Mesendoderm (in vitro differentiated cells): ENCODE measurements around the gene PILRA.

Experiments used
- DNase-seq: peaks from one replicate; pipeline ENCODE4 v3.0.0; 2013
- H2AK5ac ChIP-seq: 2 replicates; pipeline ENCODE4 v1.6.1; 2013; ENCODE audit warnings: low read length, inconsistent platforms
- H2BK120ac ChIP-seq: 2 replicates; pipeline ENCODE4 v1.6.1; 2013; ENCODE audit warnings: low read depth, mild to moderate bottlenecking, low read length, moderate library complexity, mixed read lengths
- H2BK15ac ChIP-seq: replicated peaks from 2 replicates; pipeline ENCODE4 v1.6.1; 2013; ENCODE audit warnings: low read depth, mild to moderate bottlenecking, moderate library complexity
- H2BK5ac ChIP-seq: 2 replicates; pipeline ENCODE4 v1.6.1; 2013; ENCODE audit warnings: low read length, inconsistent platforms
- H3K18ac ChIP-seq: 2 replicates; pipeline ENCODE4 v1.6.1; 2013; ENCODE audit warnings: mild to moderate bottlenecking, low read length, mixed read lengths
- H3K23ac ChIP-seq: one replicate; pipeline ENCODE4 v1.6.1; 2013; ENCODE audit warnings: low read length
- H3K27ac ChIP-seq: 2 replicates; pipeline ENCODE4 v1.5.1; 2013; ENCODE audit warnings: low read depth, mild to moderate bottlenecking, inconsistent platforms, low read length, moderate library complexity
- H3K27me3 ChIP-seq: 2 replicates; pipeline ENCODE4 v1.6.1; 2013; ENCODE audit warnings: low read length, control low read depth, mild to moderate bottlenecking, inconsistent platforms; ENCODE audit not compliant: insufficient read depth, poor library complexity
- H3K36me3 ChIP-seq: 2 replicates; pipeline ENCODE4 v1.6.1; 2013; ENCODE audit warnings: low read length, inconsistent platforms; ENCODE audit not compliant: control insufficient read depth, insufficient read depth
- H3K4ac ChIP-seq: one replicate; pipeline ENCODE4 v1.6.1; 2013; ENCODE audit warnings: low read depth, mild to moderate bottlenecking, low read length, moderate library complexity
- H3K4me1 ChIP-seq: 2 replicates; pipeline ENCODE4 v1.6.1; 2013; ENCODE audit warnings: low read depth, low read length, inconsistent platforms; ENCODE audit not compliant: control insufficient read depth
- H3K4me2 ChIP-seq: 2 replicates; pipeline ENCODE4 v1.6.1; 2013; ENCODE audit warnings: low read length
- H3K4me3 ChIP-seq: 2 replicates; pipeline ENCODE4 v1.5.1; 2013; ENCODE audit warnings: mild to moderate bottlenecking, low read length
- H3K56ac ChIP-seq: one replicate; pipeline ENCODE4 v1.6.1; 2013; ENCODE audit warnings: low read length
- H3K79me1 ChIP-seq: 2 replicates; pipeline ENCODE4 v1.6.1; 2013; ENCODE audit warnings: low read length, inconsistent platforms
- H3K79me2 ChIP-seq: 2 replicates; pipeline ENCODE4 v1.6.1; 2013; ENCODE audit warnings: mild to moderate bottlenecking, low read length; ENCODE audit not compliant: control insufficient read depth, insufficient read depth
- H3K9ac ChIP-seq: 2 replicates; pipeline ENCODE4 v1.6.1; 2013; ENCODE audit warnings: low read length, inconsistent platforms
- H4K5ac ChIP-seq: one replicate; pipeline ENCODE4 v1.6.1; 2013; ENCODE audit warnings: low read length
- H4K8ac ChIP-seq: one replicate; pipeline ENCODE4 v1.6.1; 2013; ENCODE audit warnings: low read depth, mild to moderate bottlenecking, control low read depth, low read length, moderate library complexity
- WGBS: extraction: QIAGEN DNeasy Blood & Tissue Kit; methylation state at CpG from one replicate; pipeline ENCODE4 v1.1.7; 2013; ENCODE audit warnings: low lambda C conversion rate, missing lambda C conversion rate; ENCODE audit not compliant: insufficient coverage; ENCODE audit errors: extremely low coverage; 5-methylcytosine and 5-hydroxymethylcytosine counted together

PILRA gene

GRCh38 chr7:100400041-100400440 is 26.8 kb downstream of the PILRA start:
- no peak for DNase-seq
- no peak overlapping the region for H3K4me3 ChIP-seq
- H3K36me3 ChIP-seq, result no peaks in the 10 kb centered on the region
- WGBS, result no CpG with 5 or more reads among the region's 3 CpGs
- H4K8ac ChIP-seq, result no peak overlapping the region
- H3K79me1 ChIP-seq, result no peaks in the 10 kb centered on the region
- no peak overlapping the region for H2AK5ac ChIP-seq
- H3K4me1 ChIP-seq, result no peaks in the 10 kb centered on the region
- H3K9ac ChIP-seq, result no peak overlapping the region
- no peak overlapping the region for H3K4me2 ChIP-seq
- H3K79me2 ChIP-seq, result no peaks in the 10 kb centered on the region
- H3K4ac ChIP-seq, result no peak overlapping the region
- no peak overlapping the region for H3K23ac ChIP-seq
- no peaks in the 10 kb centered on the region for H3K27me3 ChIP-seq
- no peak overlapping the region for H3K56ac ChIP-seq
- H2BK5ac ChIP-seq, result no peak overlapping the region
- H2BK15ac ChIP-seq, result no peak overlapping the region
- no peak overlapping the region for H2BK120ac ChIP-seq
- H4K5ac ChIP-seq, result no peak overlapping the region
- H3K18ac ChIP-seq, result no peak overlapping the region
- no peak overlapping the region for H3K27ac ChIP-seq

- no peaks in the 10 kb centered on the region for H3K27me3 ChIP-seq
- no peak overlapping the region for H3K4me3 ChIP-seq
- H3K27ac ChIP-seq, result no peak overlapping the region
- no peaks in the 10 kb centered on the region for H3K36me3 ChIP-seq
- no peak overlapping the region for H2BK120ac ChIP-seq
- no peak overlapping the region for H3K9ac ChIP-seq
- H3K79me2 ChIP-seq, result no peaks in the 10 kb centered on the region
- H2BK5ac ChIP-seq, result no peak overlapping the region
- H2AK5ac ChIP-seq, result no peak overlapping the region
- no peak overlapping the region for H3K18ac ChIP-seq
- H4K5ac ChIP-seq, result no peak overlapping the region
- no peak overlapping the region for H3K56ac ChIP-seq
- no peak overlapping the region for H3K4ac ChIP-seq
- no peaks in the 10 kb centered on the region for H3K79me1 ChIP-seq
- no peak overlapping the region for H4K8ac ChIP-seq
- peak; percentile 65 for DNase-seq
- H3K4me2 ChIP-seq, result no peak overlapping the region
- H2BK15ac ChIP-seq, result no peak overlapping the region
- WGBS, result no CpG with 5 or more reads among the region's 11 CpGs
- H3K23ac ChIP-seq, result no peak overlapping the region
- no peaks in the 10 kb centered on the region for H3K4me1 ChIP-seq
Measured at GRCh38 chr7:100400656-100401055, 27.4 kb downstream of the PILRA start.

DNA sequence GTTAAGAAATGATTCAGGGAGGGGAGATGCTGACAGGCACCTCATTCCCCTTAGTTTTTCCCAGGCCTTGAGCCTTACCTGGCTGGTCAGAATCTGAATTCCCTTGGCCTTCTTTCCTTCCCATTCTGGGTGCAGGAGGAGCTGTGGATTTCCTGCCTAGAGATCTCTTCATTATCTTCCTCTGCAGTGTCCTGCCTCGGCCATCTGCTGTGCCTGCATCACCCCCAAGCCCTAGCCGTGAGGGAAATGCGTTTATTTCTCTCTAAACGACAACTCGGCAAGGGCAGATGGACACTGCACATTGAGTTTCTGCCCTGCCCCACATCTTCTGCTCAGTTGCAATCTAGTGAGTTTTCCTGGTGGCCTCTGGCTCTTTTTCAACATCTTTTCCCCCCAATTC is 28.5 kb downstream of the PILRA start:
- no peak overlapping the region for H2BK5ac ChIP-seq
- H3K18ac ChIP-seq, result no peak overlapping the region
- no peak for DNase-seq
- no peak overlapping the region for H2AK5ac ChIP-seq
- no peaks in the 10 kb centered on the region for H3K4me1 ChIP-seq
- H4K8ac ChIP-seq, result no peak overlapping the region
- no peak overlapping the region for H2BK15ac ChIP-seq
- no peaks in the 10 kb centered on the region for H3K79me2 ChIP-seq
- no peak overlapping the region for H4K5ac ChIP-seq
- H3K4me3 ChIP-seq, result no peak overlapping the region
- H3K27ac ChIP-seq, result no peak overlapping the region
- H3K23ac ChIP-seq, result no peak overlapping the region
- H3K27me3 ChIP-seq, result no peaks in the 10 kb centered on the region
- no peak overlapping the region for H3K4me2 ChIP-seq
- H2BK120ac ChIP-seq, result no peak overlapping the region
- no peaks in the 10 kb centered on the region for H3K79me1 ChIP-seq
- no peak overlapping the region for H3K4ac ChIP-seq
- H3K9ac ChIP-seq, result no peak overlapping the region
- no peaks in the 10 kb centered on the region for H3K36me3 ChIP-seq
- no peak overlapping the region for H3K56ac ChIP-seq
- no CpG with 5 or more reads among the region's 5 CpGs for WGBS

DNA sequence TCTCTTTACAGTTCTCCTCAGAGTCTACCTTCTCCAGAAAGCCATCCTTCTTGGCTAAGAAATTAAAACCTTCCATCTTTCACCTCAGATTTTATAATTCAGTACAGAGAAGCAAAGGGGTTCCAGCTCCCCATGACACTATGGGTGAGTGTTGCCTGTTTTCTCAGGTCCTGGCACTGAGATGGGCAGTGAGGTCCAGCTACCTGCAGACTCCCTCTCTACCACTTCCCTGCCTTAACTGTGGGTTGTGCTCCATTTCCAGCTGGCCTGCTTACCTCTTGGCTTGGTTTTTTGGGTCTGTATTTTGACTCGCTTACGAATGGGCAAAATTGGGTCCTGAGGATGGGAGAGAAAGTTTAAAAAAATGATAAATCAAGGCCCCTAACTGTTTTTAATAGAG is 29.0 kb downstream of the PILRA start:
- H3K27me3 ChIP-seq, result no peaks in the 10 kb centered on the region
- H2BK5ac ChIP-seq, result no peak overlapping the region
- no peak overlapping the region for H3K56ac ChIP-seq
- no peak overlapping the region for H4K8ac ChIP-seq
- no peak overlapping the region for H3K18ac ChIP-seq
- no peak overlapping the region for H3K4me3 ChIP-seq
- no peaks in the 10 kb centered on the region for H3K4me1 ChIP-seq
- no peaks in the 10 kb centered on the region for H3K36me3 ChIP-seq
- no peak overlapping the region for H3K4me2 ChIP-seq
- H3K79me2 ChIP-seq, result no peaks in the 10 kb centered on the region
- H4K5ac ChIP-seq, result no peak overlapping the region
- no peak overlapping the region for H2BK120ac ChIP-seq
- H2AK5ac ChIP-seq, result no peak overlapping the region
- no peak overlapping the region for H3K4ac ChIP-seq
- DNase-seq, result no peak
- H2BK15ac ChIP-seq, result no peak overlapping the region
- no peak overlapping the region for H3K23ac ChIP-seq
- no peak overlapping the region for H3K9ac ChIP-seq
- WGBS, result no CpG with 5 or more reads among the region's 2 CpGs
- no peak overlapping the region for H3K27ac ChIP-seq
- H3K79me1 ChIP-seq, result no peaks in the 10 kb centered on the region

- H2BK15ac ChIP-seq, result no peak overlapping the region
- no peaks in the 10 kb centered on the region for H3K79me2 ChIP-seq
- H2BK5ac ChIP-seq, result no peak overlapping the region
- no peak overlapping the region for H3K4me3 ChIP-seq
- no peak overlapping the region for H3K18ac ChIP-seq
- no peak overlapping the region for H4K8ac ChIP-seq
- no peak overlapping the region for H2AK5ac ChIP-seq
- H3K4me1 ChIP-seq, result no peaks in the 10 kb centered on the region
- no peaks in the 10 kb centered on the region for H3K79me1 ChIP-seq
- H3K27ac ChIP-seq, result no peak overlapping the region
- no peak overlapping the region for H3K9ac ChIP-seq
- no peak for DNase-seq
- H3K36me3 ChIP-seq, result no peaks in the 10 kb centered on the region
- H3K27me3 ChIP-seq, result no peaks in the 10 kb centered on the region
- H3K56ac ChIP-seq, result no peak overlapping the region
- no CpG with 5 or more reads among the region's 6 CpGs for WGBS
- no peak overlapping the region for H4K5ac ChIP-seq
- H2BK120ac ChIP-seq, result no peak overlapping the region
- no peak overlapping the region for H3K23ac ChIP-seq
- no peak overlapping the region for H3K4ac ChIP-seq
- H3K4me2 ChIP-seq, result no peak overlapping the region
Measured at GRCh38 chr7:100406767-100407166, 33.5 kb downstream of the PILRA start.

GRCh38 chr7:100407285-100408180 is 34.2 kb downstream of the PILRA start:
- Histone ChIP-seq H3K23ac (no peak overlapping the region), H3K4me1 (no peaks in the 10 kb centered on the region), H2BK5ac (no peak overlapping the region), H4K8ac (no peak overlapping the region), H3K27me3 (no peaks in the 10 kb centered on the region), H2BK120ac (no peak overlapping the region), H2AK5ac (no peak overlapping the region), H3K79me1 (no peaks in the 10 kb centered on the region), H4K5ac (no peak overlapping the region), H3K56ac (no peak overlapping the region), H3K27ac (no peak overlapping the region), H3K79me2 (no peaks in the 10 kb centered on the region), H2BK15ac (no peak overlapping the region), H3K4ac (no peak overlapping the region), H3K18ac (no peak overlapping the region), H3K4me2 (no peak overlapping the region), H3K4me3 (no peak overlapping the region), H3K9ac (no peak overlapping the region), H3K36me3 (no peaks in the 10 kb centered on the region)
- WGBS, result no CpG with 5 or more reads among the region's 12 CpGs
- peak; percentile 78 for DNase-seq
